Lung (tissue), 12 donors: ENCODE results near the gene PKHD1. TPM values are rescaled to one million over a fixed set of nuclear protein-coding genes. Genes with fewer than 3 reads are reported as not detected.

Experiments
- ATAC-seq: fragments of 200-7000 bp; cut with Tn5 transposase; one replicate; pipeline ENCODE4 v1.9.1; 2020; ENCODE audit warnings: moderate number of reproducible peaks; ENCODE audit not compliant: insufficient read depth, low FRiP score
- DNase-seq, 3 donors: peaks; one replicate each; pipeline ENCODE4 v3.0.0-alpha.2; 2013 to 2017
- H3K27ac ChIP-seq, 2 donors: one replicate each; pipeline ENCODE4 v1.5.1; 2013; ENCODE audit warnings: mild to moderate bottlenecking in 2 of 2, moderate library complexity in 2 of 2, control low read depth in 1 of 2, inconsistent platforms in 1 of 2, low read depth in 1 of 2, low read length in 1 of 2
- H3K27me3 ChIP-seq, 3 donors: one replicate each; pipeline ENCODE4 v1.5.1; 2013; ENCODE audit warnings: low read length in 2 of 3; ENCODE audit not compliant: control insufficient read depth in 3 of 3, insufficient read depth in 3 of 3
- H3K36me3 ChIP-seq, 4 donors: one replicate each; pipeline ENCODE4 v1.5.1; 2013; ENCODE audit warnings: low read length in 4 of 4, mild to moderate bottlenecking in 1 of 4, moderate library complexity in 1 of 4; ENCODE audit not compliant: control insufficient read depth in 4 of 4, insufficient read depth in 4 of 4
- H3K4me1 ChIP-seq, 5 donors: one replicate each; pipeline ENCODE4 v1.5.1; 2013; ENCODE audit warnings: low read length in 5 of 5, mild to moderate bottlenecking in 2 of 5, moderate library complexity in 1 of 5; ENCODE audit not compliant: control insufficient read depth in 5 of 5, insufficient read depth in 5 of 5
- H3K4me3 ChIP-seq: one replicate; pipeline ENCODE4 v1.5.1; 2013; ENCODE audit warnings: mild to moderate bottlenecking, control low read depth, moderate library complexity
- H3K9ac ChIP-seq, 2 donors: one replicate each; pipeline ENCODE4 v1.5.1; 2013; ENCODE audit warnings: low read length in 2 of 2, control low read depth in 1 of 2; ENCODE audit not compliant: insufficient read depth in 1 of 2
- H3K9me3 ChIP-seq, 4 donors: one replicate each; pipeline ENCODE4 v1.5.1; 2013; ENCODE audit warnings: low read length in 3 of 4, mild to moderate bottlenecking in 1 of 4, moderate library complexity in 1 of 4; ENCODE audit not compliant: control insufficient read depth in 4 of 4, insufficient read depth in 3 of 4
- CTCF ChIP-seq: IDR thresholded peaks from 2 replicates; pipeline ENCODE4 v1.5.1; 2012; ENCODE audit warnings: mild to moderate bottlenecking; ENCODE audit errors: control extremely low read depth, extremely low read depth
- WGBS, 2 donors: extraction: QIAGEN DNeasy Blood & Tissue Kit; methylation state at CpG; one replicate each; pipeline ENCODE4 v1.1.7; 2013; 5-methylcytosine and 5-hydroxymethylcytosine counted together
- polyA plus RNA-seq, 2 donors: library from polyadenylated mRNA; stranded (reverse); fragments of 200-250 nt; gene quantifications; one replicate each; pipeline ENCODE4 v1.2.1, GENCODE V29; 2013
- total RNA-seq, 2 donors: library from RNA; depleted of rRNA in 1 of 2; stranded (reverse); fragments of >200 nt in 1 of 2; gene quantifications; one replicate each; pipeline ENCODE4 v1.2.1, GENCODE V29; 2014 to 2021
- donor health status: control.
- donor health status: control.
- donor health status: Bipolar disorder and iron deficiency.
- donor health status: healthy.
- donor health status: DM: yes; HTN: yes; CAD: no.

The PKHD1 gene
- total and polyA plus RNA-seq, 4 donors: 0.01 to 6.1 (median 0.09) TPM

GRCh38 chr6:51648774-51649173 is 438.6 kb downstream of the PKHD1 start:
- ATAC-seq: no peak
- Histone ChIP-seq H3K9me3 (no peaks in the 10 kb centered on the region), H3K4me3 (no peak overlapping the region), H3K27ac (no peak overlapping the region), H3K9ac (no peak overlapping the region), H3K36me3 (no peaks in the 10 kb centered on the region), H3K27me3 (no peaks in the 10 kb centered on the region), H3K4me1 (no peaks in the 10 kb centered on the region)
- no peak for DNase-seq
- TF ChIP-seq CTCF: no peak

- no peaks in the 10 kb centered on the region for H3K27me3 ChIP-seq
- no peak for TF ChIP-seq CTCF
- DNase-seq: peak in 2 of 3 donors; percentile 14 to 45
- H3K27ac ChIP-seq: no peak overlapping the region
- H3K36me3 ChIP-seq: no peaks in the 10 kb centered on the region
- no peak for ATAC-seq
- H3K9ac ChIP-seq: no peak overlapping the region
- H3K4me3 ChIP-seq: no peak overlapping the region
- no peaks in the 10 kb centered on the region for H3K9me3 ChIP-seq
- no peaks in the 10 kb centered on the region for H3K4me1 ChIP-seq
Observed at GRCh38 chr6:51648236-51648635, 439.2 kb downstream of the PKHD1 start.

GRCh38 chr6:51644426-51644825 is 443.0 kb downstream of the PKHD1 start:
- Histone ChIP-seq H3K4me3 (no peak overlapping the region), H3K36me3 (no peaks in the 10 kb centered on the region), H3K27me3 (no peaks in the 10 kb centered on the region), H3K27ac (no peak overlapping the region), H3K4me1 (no peaks in the 10 kb centered on the region), H3K9ac (no peak overlapping the region), H3K9me3 (no peaks in the 10 kb centered on the region)
- WGBS, 2 donors: 91 to 94% methylated on average over 2 of the region's 2 CpGs
- ATAC-seq: no peak
- no peak for TF ChIP-seq CTCF
- DNase-seq: no peak

- TF ChIP-seq CTCF: no peak
- Histone ChIP-seq H3K36me3 (no peaks in the 10 kb centered on the region), H3K9me3 (no peaks in the 10 kb centered on the region), H3K27ac (no peak overlapping the region), H3K27me3 (no peaks in the 10 kb centered on the region), H3K4me1 (no peaks in the 10 kb centered on the region), H3K9ac (no peak overlapping the region), H3K4me3 (no peak overlapping the region)
- WGBS, 2 donors: 84 to 85% methylated on average over 6 of the region's 6 CpGs
- DNase-seq (no peak), ATAC-seq (no peak)
Observed at GRCh38 chr6:51640021-51640420, 447.4 kb downstream of the PKHD1 start.
